ENCODE measurements around the gene NFIB. TPM values are rescaled to one million over a fixed set of nuclear protein-coding genes. Genes with fewer than 3 reads are reported as not detected.

Gene NFIB
- total RNA-seq, 2 experiments from 2014 or later, result not detected

DNA sequence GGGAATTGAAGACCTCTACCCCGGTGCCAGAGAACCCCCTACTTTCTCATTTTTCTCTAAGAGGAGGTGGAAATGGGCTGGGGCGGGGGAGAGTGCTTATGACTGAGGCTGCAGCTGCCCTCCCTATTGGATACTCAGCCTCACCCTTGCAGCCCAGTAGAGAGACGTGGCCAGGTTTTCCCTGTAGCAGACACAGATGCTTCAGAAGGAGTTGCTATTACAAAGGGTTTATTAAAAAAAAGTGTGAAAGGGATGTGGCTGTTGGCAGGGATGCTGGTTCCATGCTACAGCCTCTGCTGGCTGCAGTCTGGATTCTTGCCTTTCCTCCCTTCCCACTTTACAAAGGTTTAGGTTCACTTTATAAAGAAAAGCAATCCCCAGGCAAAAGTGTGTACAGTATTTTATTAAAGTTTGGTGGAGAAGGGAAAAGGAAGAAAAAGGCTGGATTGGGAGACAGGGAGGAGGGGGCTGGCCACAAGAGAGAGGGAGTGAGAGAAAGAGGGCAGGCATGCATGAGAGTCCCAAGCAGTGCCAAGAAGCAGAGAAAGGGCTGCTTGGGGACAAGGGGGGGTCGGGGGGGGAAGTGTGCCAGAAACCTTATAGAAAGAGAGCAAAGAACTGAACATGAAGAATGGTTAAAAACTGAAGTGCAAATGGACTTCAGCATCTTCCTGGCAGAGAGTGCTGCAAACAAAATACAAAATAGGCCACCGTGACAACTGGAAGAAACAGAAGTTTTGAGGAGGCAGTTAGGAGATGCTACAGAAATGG, 29.5 kb upstream of the NFIB start:
- Mint-ChIP-seq H3K4me3 (no peak overlapping the region), H3K27me3 (peaks cover 17% of the 10 kb centered on the region), H3K27ac (no peak overlapping the region), H3K36me3 (ENCODE audit: low read depth) (no peaks in the 10 kb centered on the region), H3K9me3 (no peaks in the 10 kb centered on the region), H3K4me1 (ENCODE audit: low read depth) (no peaks in the 10 kb centered on the region)
- TF ChIP-seq, protein P1, sequence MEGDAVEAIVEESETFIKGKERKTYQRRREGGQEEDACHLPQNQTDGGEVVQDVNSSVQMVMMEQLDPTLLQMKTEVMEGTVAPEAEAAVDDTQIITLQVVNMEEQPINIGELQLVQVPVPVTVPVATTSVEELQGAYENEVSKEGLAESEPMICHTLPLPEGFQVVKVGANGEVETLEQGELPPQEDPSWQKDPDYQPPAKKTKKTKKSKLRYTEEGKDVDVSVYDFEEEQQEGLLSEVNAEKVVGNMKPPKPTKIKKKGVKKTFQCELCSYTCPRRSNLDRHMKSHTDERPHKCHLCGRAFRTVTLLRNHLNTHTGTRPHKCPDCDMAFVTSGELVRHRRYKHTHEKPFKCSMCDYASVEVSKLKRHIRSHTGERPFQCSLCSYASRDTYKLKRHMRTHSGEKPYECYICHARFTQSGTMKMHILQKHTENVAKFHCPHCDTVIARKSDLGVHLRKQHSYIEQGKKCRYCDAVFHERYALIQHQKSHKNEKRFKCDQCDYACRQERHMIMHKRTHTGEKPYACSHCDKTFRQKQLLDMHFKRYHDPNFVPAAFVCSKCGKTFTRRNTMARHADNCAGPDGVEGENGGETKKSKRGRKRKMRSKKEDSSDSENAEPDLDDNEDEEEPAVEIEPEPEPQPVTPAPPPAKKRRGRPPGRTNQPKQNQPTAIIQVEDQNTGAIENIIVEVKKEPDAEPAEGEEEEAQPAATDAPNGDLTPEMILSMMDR (IDR thresholded peaks at IDR 0.05), result no peak
- ATAC-seq (no peak), DNase-seq (no peak)
- ChIA-PET CTCF (no interaction called here), POLR2A (no interaction called here)
- intact Hi-C loops (cut with micrococcal nuclease), result no loop called here

GRCh38 chr9:14342736-14343135, 28.8 kb upstream of the NFIB start:
- ChIA-PET POLR2A (no interaction called here), CTCF (interaction anchor here (1.9 kb wide), 1 partner anchor 10 kb away, joined by 5 read pairs; no protein-coding TSS in a partner anchor)
- H3K36me3 Mint-ChIP-seq (ENCODE audit: low read depth), result no peaks in the 10 kb centered on the region
- H3K4me3 Mint-ChIP-seq, result no peak overlapping the region
- H3K9me3 Mint-ChIP-seq, result no peaks in the 10 kb centered on the region
- peaks cover 10% of the 10 kb centered on the region for H3K27me3 Mint-ChIP-seq
- TF ChIP-seq, protein P1 (IDR thresholded peaks at IDR 0.05), result no peak
- H3K27ac Mint-ChIP-seq, result no peak overlapping the region
- DNase-seq, result no peak
- intact Hi-C loops (cut with micrococcal nuclease), result no loop called here
- no peak for ATAC-seq
- no peaks in the 10 kb centered on the region for H3K4me1 Mint-ChIP-seq (ENCODE audit: low read depth)

GRCh38 chr9:14341437-14342122, 27.6 kb upstream of the NFIB start:
- H3K27me3 Mint-ChIP-seq, result peaks cover 9% of the 10 kb centered on the region
- DNase-seq (no peak), ATAC-seq (no peak)
- ChIA-PET CTCF (interaction anchor here (1.1 to 1.9 kb wide), 2 partner anchors 12 to 88 kb away, joined by 3 to 5 read pairs; no protein-coding TSS in a partner anchor), POLR2A (no interaction called here)
- TF ChIP-seq, protein P1 (IDR thresholded peaks at IDR 0.05), result no peak
- H3K9me3 Mint-ChIP-seq, result no peaks in the 10 kb centered on the region
- no peak overlapping the region for H3K27ac Mint-ChIP-seq
- no peaks in the 10 kb centered on the region for H3K36me3 Mint-ChIP-seq (ENCODE audit: low read depth)
- no peak overlapping the region for H3K4me3 Mint-ChIP-seq
- no peaks in the 10 kb centered on the region for H3K4me1 Mint-ChIP-seq (ENCODE audit: low read depth)
- intact Hi-C loops (cut with micrococcal nuclease), result no loop called here

GRCh38 chr9:14340994-14341393, 27.1 kb upstream of the NFIB start:
- ChIA-PET CTCF (interaction anchor here (1.9 kb wide), 1 partner anchor 12 kb away, joined by 5 read pairs; no protein-coding TSS in a partner anchor), POLR2A (no interaction called here)
- intact Hi-C loops (cut with micrococcal nuclease), result no loop called here
- H3K36me3 Mint-ChIP-seq (ENCODE audit: low read depth), result no peaks in the 10 kb centered on the region
- H3K27ac Mint-ChIP-seq, result no peak overlapping the region
- ATAC-seq (no peak), DNase-seq (no peak)
- no peaks in the 10 kb centered on the region for H3K4me1 Mint-ChIP-seq (ENCODE audit: low read depth)
- no peaks in the 10 kb centered on the region for H3K9me3 Mint-ChIP-seq
- TF ChIP-seq, protein P1 (IDR thresholded peaks at IDR 0.05), result no peak
- no peak overlapping the region for H3K4me3 Mint-ChIP-seq
- peaks cover 9% of the 10 kb centered on the region for H3K27me3 Mint-ChIP-seq
